Keratinocyte (primary cell): ENCODE results near the gene RHEX. TPM values are rescaled to one million over a fixed set of nuclear protein-coding genes. Genes with fewer than 3 reads are reported as not detected.

Experiments
- DNase-seq: peaks from one replicate; pipeline ENCODE4 v3.0.0-alpha.2; 2011; ENCODE audit warnings: low read depth, missing footprints, low spot score
- FAIRE-seq: peaks from 2 replicates; lab custom pipeline; 2011; peaks lifted over from hg19 to GRCh38; lab: Jason Lieb, UNC
- H2AFZ ChIP-seq: 2 replicates; pipeline ENCODE4 v1.6.0; 2012; ENCODE audit warnings: low read length, control low read depth, inconsistent platforms; ENCODE audit not compliant: control insufficient read depth
- H3K27ac ChIP-seq: 2 replicates; pipeline ENCODE4 v1.5.1; 2011; ENCODE audit warnings: low read length; ENCODE audit not compliant: control insufficient read depth, insufficient read depth
- H3K27me3 ChIP-seq: 3 replicates; pipeline ENCODE4 v1.6.0; 2011; ENCODE audit warnings: low read length; ENCODE audit not compliant: control insufficient read depth, insufficient read depth; ENCODE audit errors: extremely low read depth
- H3K36me3 ChIP-seq, 2 experiments: 2 replicates in 1 of 2; 3 replicates in 1 of 2; pipeline ENCODE4 v1.5.1; 2011; ENCODE audit warnings: low read length in 2 of 2, mild to moderate bottlenecking in 1 of 2; ENCODE audit not compliant: control insufficient read depth in 2 of 2, insufficient read depth in 2 of 2; ENCODE audit errors: extremely low read depth in 1 of 2
- H3K4me1 ChIP-seq: 3 replicates; pipeline ENCODE4 v1.5.1; 2011; ENCODE audit warnings: low read length; ENCODE audit not compliant: control insufficient read depth, insufficient read depth; ENCODE audit errors: extremely low read depth
- H3K4me2 ChIP-seq: 3 replicates; pipeline ENCODE4 v1.6.0; 2011; ENCODE audit warnings: low read depth, low read length; ENCODE audit not compliant: control insufficient read depth, insufficient read depth; ENCODE audit errors: extremely low read depth
- H3K4me3 ChIP-seq, 3 experiments: fragments of 200-600 bp in 1 of 3; sonication (generic) in 1 of 3; 2 replicates in 2 of 3; 3 replicates in 1 of 3; pipeline ENCODE4 v1.5.1; 2011 to 2016; ENCODE audit warnings: low read length in 3 of 3, mild to moderate bottlenecking in 3 of 3, control low read depth in 2 of 3, inconsistent platforms in 1 of 3, low read depth in 1 of 3, mixed read lengths in 1 of 3, mixed run types in 1 of 3, moderate library complexity in 1 of 3; ENCODE audit not compliant: control insufficient read depth in 2 of 3, insufficient read depth in 2 of 3; ENCODE audit errors: extremely low read depth in 1 of 3
- H3K79me2 ChIP-seq: 2 replicates; pipeline ENCODE4 v1.6.0; 2012; ENCODE audit warnings: low read length; ENCODE audit not compliant: control insufficient read depth, insufficient read depth
- H3K9ac ChIP-seq: 3 replicates; pipeline ENCODE4 v1.6.0; 2011; ENCODE audit warnings: low read length; ENCODE audit not compliant: control insufficient read depth, insufficient read depth; ENCODE audit errors: extremely low read depth
- H3K9me1 ChIP-seq: 3 replicates; pipeline ENCODE4 v1.6.0; 2011; ENCODE audit warnings: low read length; ENCODE audit not compliant: control insufficient read depth, insufficient read depth; ENCODE audit errors: extremely low read depth
- H3K9me3 ChIP-seq: 2 replicates; pipeline ENCODE4 v1.5.1; 2012; ENCODE audit warnings: low read depth, low read length; ENCODE audit not compliant: control insufficient read depth
- H4K20me1 ChIP-seq: 3 replicates; pipeline ENCODE4 v1.6.0; 2011; ENCODE audit warnings: low read length; ENCODE audit not compliant: control insufficient read depth, insufficient read depth; ENCODE audit errors: extremely low read depth
- CTCF ChIP-seq, 3 experiments: IDR thresholded peaks in 1 of 3; conservative IDR thresholded peaks in 1 of 3; optimal IDR thresholded peaks in 1 of 3; 2 replicates in 2 of 3; 3 replicates in 1 of 3; pipeline versions ENCODE3 to v1.5.1; 2011; ENCODE audit warnings: low read length in 3 of 3, mild to moderate bottlenecking in 3 of 3, moderate library complexity in 2 of 3, control low read depth in 1 of 3, inconsistent platforms in 1 of 3; ENCODE audit not compliant: insufficient read depth in 2 of 3; ENCODE audit errors: extremely low read depth in 1 of 3
- EZH2 ChIP-seq: IDR thresholded peaks from one replicate; pipeline ENCODE4 v1.6.1; 2012; ENCODE audit warnings: inconsistent platforms, mild to moderate bottlenecking, low read length, moderate library complexity
- dilution Hi-C: fragments of 300-500 bp; cut with MboI; formaldehyde crosslinking; loops from one replicate; pipeline ENCODE4 v1.7.0; 2020; ENCODE audit warnings: low sequenced_read_pairs; ENCODE audit not compliant: extremely low pct_ligation_motif_present
- polyA plus RNA-seq, 5 experiments: library from polyadenylated mRNA; depleted of rRNA in 3 of 5; stranded (reverse) in 3 of 5; stranded (forward) in 1 of 5; unstranded in 1 of 5; fragments of >200 nt; gene quantifications; 1 replicate in 1 of 5; 2 replicates in 3 of 5; 3 replicates in 1 of 5; pipeline versions ENCODE4 v1.2.1 to v1.2.3, GENCODE V29; 2011 to 2012; ENCODE audit warnings: missing spikeins in 2 of 5, low read depth in 1 of 5, low replicate concordance in 1 of 5

RHEX gene
- polyA plus RNA-seq, 1 donor (not counting 4 experiments of a cell fraction or from before 2014, with no cell fraction given): not detected

- Histone ChIP-seq H3K27ac (no peak overlapping the region), H3K9ac (no peak overlapping the region), H3K27me3 (no peaks in the 10 kb centered on the region), H2AFZ (no peak overlapping the region), H3K4me3 (no peak overlapping the region), H3K4me2 (no peak overlapping the region), H3K79me2 (no peaks in the 10 kb centered on the region), H3K4me1 (no peaks in the 10 kb centered on the region), H3K9me1 (no peaks in the 10 kb centered on the region), H3K36me3 (no peaks in the 10 kb centered on the region), H4K20me1 (no peaks in the 10 kb centered on the region), H3K9me3 (no peaks in the 10 kb centered on the region)
- no peak for TF ChIP-seq EZH2
- TF ChIP-seq CTCF (optimal IDR thresholded peaks at IDR 0.05 in 1 of 3, IDR thresholded peaks at IDR 0.05 in 1 of 3, conservative IDR thresholded peaks at IDR 0.05 in 1 of 3; ENCODE audit: extremely low read depth in 1 of 3, insufficient read depth in 2 of 3, low read length in 3 of 3): no peak
- dilution Hi-C loops: no loop called here
- DNase-seq: no peak
- no peak for FAIRE-seq
Observed at GRCh38 chr1:206065547-206066145, 12.7 kb downstream of the RHEX start.

- TF ChIP-seq EZH2: no peak
- no peak for TF ChIP-seq CTCF (optimal IDR thresholded peaks at IDR 0.05 in 1 of 3, IDR thresholded peaks at IDR 0.05 in 1 of 3, conservative IDR thresholded peaks at IDR 0.05 in 1 of 3; ENCODE audit: extremely low read depth in 1 of 3, insufficient read depth in 2 of 3, low read length in 3 of 3)
- no peaks in the 10 kb centered on the region for H3K9me1 ChIP-seq
- no peaks in the 10 kb centered on the region for H3K4me1 ChIP-seq
Observed at GRCh38 chr1:206066479-206067171, 13.7 kb downstream of the RHEX start.

More at GRCh38 chr1:206066479-206067171, 13.7 kb downstream of the RHEX start:
- Histone ChIP-seq H3K4me2 (no peak overlapping the region), H3K79me2 (no peaks in the 10 kb centered on the region), H4K20me1 (no peaks in the 10 kb centered on the region), H2AFZ (no peak overlapping the region), H3K36me3 (no peaks in the 10 kb centered on the region), H3K9ac (no peak overlapping the region), H3K27me3 (no peaks in the 10 kb centered on the region), H3K9me3 (no peaks in the 10 kb centered on the region), H3K4me3 (no peak overlapping the region), H3K27ac (no peak overlapping the region)
- dilution Hi-C loops: no loop called here
- DNase-seq (no peak), FAIRE-seq (no peak)
